Suprapubic skin (tissue), 3 donors: ENCODE results near the gene DSCAM.

Experiments
- POLR2A ChIP-seq, 2 donors: fragments of 450-650 bp; IDR thresholded peaks; one replicate each; pipeline ENCODE4 v1.6.1; 2017; ENCODE audit warnings: antibody characterized with exemption in 2 of 2, mild to moderate bottlenecking in 2 of 2, moderate library complexity in 2 of 2
- TF ChIP-seq, protein P1 (sequence below), 2 donors: fragments of 200-600 bp in 1 of 2; fragments of 450-650 bp in 1 of 2; sonication (generic) in 1 of 2; IDR thresholded peaks; one replicate each; pipeline ENCODE4 v1.5.1; 2016 to 2019; ENCODE audit warnings: antibody characterized with exemption in 2 of 2, mild to moderate bottlenecking in 1 of 2, moderate library complexity in 1 of 2

- TF ChIP-seq, protein P1, sequence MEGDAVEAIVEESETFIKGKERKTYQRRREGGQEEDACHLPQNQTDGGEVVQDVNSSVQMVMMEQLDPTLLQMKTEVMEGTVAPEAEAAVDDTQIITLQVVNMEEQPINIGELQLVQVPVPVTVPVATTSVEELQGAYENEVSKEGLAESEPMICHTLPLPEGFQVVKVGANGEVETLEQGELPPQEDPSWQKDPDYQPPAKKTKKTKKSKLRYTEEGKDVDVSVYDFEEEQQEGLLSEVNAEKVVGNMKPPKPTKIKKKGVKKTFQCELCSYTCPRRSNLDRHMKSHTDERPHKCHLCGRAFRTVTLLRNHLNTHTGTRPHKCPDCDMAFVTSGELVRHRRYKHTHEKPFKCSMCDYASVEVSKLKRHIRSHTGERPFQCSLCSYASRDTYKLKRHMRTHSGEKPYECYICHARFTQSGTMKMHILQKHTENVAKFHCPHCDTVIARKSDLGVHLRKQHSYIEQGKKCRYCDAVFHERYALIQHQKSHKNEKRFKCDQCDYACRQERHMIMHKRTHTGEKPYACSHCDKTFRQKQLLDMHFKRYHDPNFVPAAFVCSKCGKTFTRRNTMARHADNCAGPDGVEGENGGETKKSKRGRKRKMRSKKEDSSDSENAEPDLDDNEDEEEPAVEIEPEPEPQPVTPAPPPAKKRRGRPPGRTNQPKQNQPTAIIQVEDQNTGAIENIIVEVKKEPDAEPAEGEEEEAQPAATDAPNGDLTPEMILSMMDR (IDR thresholded peaks at IDR 0.05): no peak
- TF ChIP-seq POLR2A (IDR thresholded peaks at IDR 0.05): no peak
Measured at GRCh38 chr21:40760821-40761220, 86.1 kb downstream of the DSCAM start.
